Pancreas (tissue), 10 donors: ENCODE measurements around the gene CLSTN2. TPM values are rescaled to one million over a fixed set of nuclear protein-coding genes. Genes with fewer than 3 reads are reported as not detected.

Source experiments
- ATAC-seq, 4 donors: fragments of 200-7000 bp; cut with Tn5 transposase; one replicate each; pipeline versions ENCODE4 v1.8.0 to v1.9.1; 2020; ENCODE audit warnings: mild to moderate bottlenecking in 4 of 4, moderate library complexity in 4 of 4
- DNase-seq, 6 donors: peaks; one replicate each; pipeline ENCODE4 v3.0.0-alpha.2; 2020
- FAIRE-seq: peaks from 2 replicates; lab custom pipeline; 2012; peaks lifted over from hg19 to GRCh38; lab: Jason Lieb, UNC
- H3K27ac ChIP-seq, 4 donors: fragments of 200-600 bp; sonication (generic); 1 replicate in 3 of 4; 2 replicates in 1 of 4; pipeline versions ENCODE4 v1.5.0 to v1.8.0; 2020
- H3K27me3 ChIP-seq, 4 donors: fragments of 200-600 bp; one replicate each; pipeline ENCODE4 v1.8.0; 2021
- H3K36me3 ChIP-seq, 3 donors: fragments of 200-600 bp; sonication (generic) in 1 of 3; one replicate each; pipeline versions ENCODE4 v1.5.0 to v1.8.0; 2020 to 2021
- H3K4me1 ChIP-seq, 3 donors: fragments of 200-600 bp; one replicate each; pipeline ENCODE4 v1.8.0; 2021
- H3K4me3 ChIP-seq, 4 donors: fragments of 200-600 bp; sonication (generic) in 2 of 4; one replicate each; pipeline versions ENCODE4 v1.5.0 to v1.8.0; 2020 to 2021
- H3K9me3 ChIP-seq, 4 donors: fragments of 200-600 bp; one replicate each; pipeline ENCODE4 v1.8.0; 2021
- WGBS, 2 donors: extraction: QIAGEN DNeasy Blood & Tissue Kit; methylation state at CpG; one replicate each; pipeline ENCODE4 v1.1.7; 2013; 5-methylcytosine and 5-hydroxymethylcytosine counted together
- intact Hi-C, 3 donors: fragments of 100-400 bp; cut with DNase I; formaldehyde crosslinking; loops; one replicate each; pipeline versions ENCODE4 v1.11.1 to v1.14.2; 2022
- polyA plus RNA-seq, 2 donors: library from polyadenylated mRNA; stranded (reverse); fragments of 200-250 nt; gene quantifications; one replicate each; pipeline ENCODE4 v1.2.3, GENCODE V29; 2013
- total RNA-seq, 6 donors: library from RNA; stranded (reverse); fragmentation: NEBNext Ultra II Directional in 4 of 6; extraction: Animal tissue kit (Norgen Biotek cat#: 25700) in 4 of 6; gene quantifications; one replicate each; pipeline versions ENCODE4 v1.2.1 to v1.2.4, GENCODE V29; 2021 to 2023
- TF ChIP-seq, protein P1 (sequence below), 4 donors: fragments of 200-600 bp; sonication (generic) in 3 of 4; IDR thresholded peaks; one replicate each; pipeline versions ENCODE4 v1.5.0 to v1.8.0; 2021; ENCODE audit warnings: antibody characterized with exemption in 4 of 4
- donor health status: healthy with polysubstance abuse.
- donor health status: DM: no; HTN: no; CAD: no; lungs with moderate emphysema.
- donor health status: DM: no; HTN: no; CAD: no.
- donor health status: control.
- donor health status: control.
- donor health status: Bipolar disorder and iron deficiency.
- donor health status: DM: yes; HTN: yes; CAD: no.
- donor health status: DM: no; HTN: no; CAD: no.
- donor health status: DM: no; HTN: no; CAD: no.
- donor health status: DM: yes; HTN: yes; CAD: no.

The CLSTN2 gene
- total and polyA plus RNA-seq, 8 donors: 0.65 to 9.3 (median 2.9) TPM

DNA sequence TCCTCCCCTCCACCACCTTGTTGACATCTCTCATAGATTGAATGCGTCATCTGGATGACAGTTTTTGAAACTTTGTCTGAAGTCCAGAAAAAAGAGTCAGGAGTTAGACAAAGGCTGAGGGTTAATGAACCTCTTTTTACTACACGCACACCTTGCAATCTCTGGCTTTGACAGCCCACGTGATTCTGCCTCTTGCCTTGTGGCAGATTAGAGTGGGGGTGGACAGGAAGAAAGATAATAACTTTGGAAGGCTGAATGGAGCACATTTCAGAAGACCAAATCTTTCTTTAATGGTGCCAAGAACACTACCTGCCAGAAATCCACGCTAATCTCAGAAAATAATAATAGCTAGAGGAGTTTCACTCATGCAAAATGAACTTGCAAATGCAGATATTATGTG, 415.0 kb downstream of the CLSTN2 start:
- FAIRE-seq (no peak), DNase-seq (no peak), ATAC-seq (no peak)
- Histone ChIP-seq H3K4me3 (no peak overlapping the region), H3K27ac (no peak overlapping the region), H3K27me3 (no peaks in the 10 kb centered on the region), H3K9me3 (no peaks in the 10 kb centered on the region), H3K36me3 (no peaks in the 10 kb centered on the region), H3K4me1 (no peaks in the 10 kb centered on the region)
- WGBS, 2 donors: 42 to 55% methylated on average over 4 of the region's 4 CpGs
- TF ChIP-seq, protein P1, sequence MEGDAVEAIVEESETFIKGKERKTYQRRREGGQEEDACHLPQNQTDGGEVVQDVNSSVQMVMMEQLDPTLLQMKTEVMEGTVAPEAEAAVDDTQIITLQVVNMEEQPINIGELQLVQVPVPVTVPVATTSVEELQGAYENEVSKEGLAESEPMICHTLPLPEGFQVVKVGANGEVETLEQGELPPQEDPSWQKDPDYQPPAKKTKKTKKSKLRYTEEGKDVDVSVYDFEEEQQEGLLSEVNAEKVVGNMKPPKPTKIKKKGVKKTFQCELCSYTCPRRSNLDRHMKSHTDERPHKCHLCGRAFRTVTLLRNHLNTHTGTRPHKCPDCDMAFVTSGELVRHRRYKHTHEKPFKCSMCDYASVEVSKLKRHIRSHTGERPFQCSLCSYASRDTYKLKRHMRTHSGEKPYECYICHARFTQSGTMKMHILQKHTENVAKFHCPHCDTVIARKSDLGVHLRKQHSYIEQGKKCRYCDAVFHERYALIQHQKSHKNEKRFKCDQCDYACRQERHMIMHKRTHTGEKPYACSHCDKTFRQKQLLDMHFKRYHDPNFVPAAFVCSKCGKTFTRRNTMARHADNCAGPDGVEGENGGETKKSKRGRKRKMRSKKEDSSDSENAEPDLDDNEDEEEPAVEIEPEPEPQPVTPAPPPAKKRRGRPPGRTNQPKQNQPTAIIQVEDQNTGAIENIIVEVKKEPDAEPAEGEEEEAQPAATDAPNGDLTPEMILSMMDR (IDR thresholded peaks at IDR 0.05): no peak
- intact Hi-C loops: no loop called here

DNA sequence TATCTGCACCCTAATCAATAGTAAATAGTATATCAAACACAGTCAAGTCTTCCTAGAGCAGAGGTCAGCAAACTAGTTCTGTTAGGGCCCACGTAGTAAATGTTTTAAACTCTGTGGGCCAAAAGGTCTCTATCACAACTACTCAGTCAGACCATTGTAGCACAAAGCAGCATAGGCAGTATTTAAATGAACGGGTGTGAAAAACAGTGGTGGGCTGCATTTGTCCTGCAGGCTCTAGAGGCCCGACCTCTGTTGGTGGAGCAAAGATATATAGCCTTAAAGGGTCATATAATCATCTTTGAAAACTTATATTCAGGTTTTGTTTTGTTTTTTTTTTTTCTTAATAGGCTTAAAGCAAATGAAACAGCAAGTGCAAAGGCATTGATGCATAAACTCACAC, 416.5 kb downstream of the CLSTN2 start:
- ATAC-seq: no peak
- Histone ChIP-seq H3K36me3 (no peaks in the 10 kb centered on the region), H3K9me3 (no peaks in the 10 kb centered on the region), H3K27ac (no peak overlapping the region), H3K4me1 (no peaks in the 10 kb centered on the region), H3K27me3 (no peaks in the 10 kb centered on the region), H3K4me3 (no peak overlapping the region)
- intact Hi-C loops: no loop called here
- TF ChIP-seq, protein P1 (IDR thresholded peaks at IDR 0.05): no peak
- 67% methylated on average over 3 of the region's 3 CpGs for WGBS, 2 donors
- no peak for DNase-seq
- FAIRE-seq: no peak

DNA sequence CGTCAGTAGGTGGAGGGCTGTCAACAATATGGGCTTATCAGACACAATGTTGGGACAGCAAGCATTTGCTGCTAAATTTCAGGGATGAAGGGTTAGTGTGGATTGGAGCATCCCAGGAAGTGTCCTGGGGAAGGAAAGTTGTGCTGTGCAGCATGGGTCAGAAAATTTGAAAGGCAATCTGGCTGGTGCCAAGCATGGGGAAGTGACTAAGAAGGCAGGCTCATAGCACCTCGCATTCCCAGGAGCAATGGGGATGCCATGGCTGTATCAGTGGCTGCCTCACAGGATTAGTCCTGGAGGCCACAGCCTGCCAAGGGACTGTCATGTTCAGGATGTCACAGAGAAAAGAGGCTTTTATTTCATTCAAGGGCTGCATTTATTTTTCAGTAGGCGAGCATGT, 420.5 kb downstream of the CLSTN2 start:
- WGBS, 2 donors: 80 to 93% methylated on average over 3 of the region's 3 CpGs
- TF ChIP-seq, protein P1 (IDR thresholded peaks at IDR 0.05): no peak
- no peak for ATAC-seq
- intact Hi-C loops: no loop called here
- H3K9me3 ChIP-seq: no peaks in the 10 kb centered on the region
- no peak overlapping the region for H3K27ac ChIP-seq
- H3K27me3 ChIP-seq: no peaks in the 10 kb centered on the region
- DNase-seq: no peak
- FAIRE-seq: no peak
- H3K4me1 ChIP-seq: no peaks in the 10 kb centered on the region
- no peak overlapping the region for H3K4me3 ChIP-seq
- H3K36me3 ChIP-seq: no peaks in the 10 kb centered on the region

DNA sequence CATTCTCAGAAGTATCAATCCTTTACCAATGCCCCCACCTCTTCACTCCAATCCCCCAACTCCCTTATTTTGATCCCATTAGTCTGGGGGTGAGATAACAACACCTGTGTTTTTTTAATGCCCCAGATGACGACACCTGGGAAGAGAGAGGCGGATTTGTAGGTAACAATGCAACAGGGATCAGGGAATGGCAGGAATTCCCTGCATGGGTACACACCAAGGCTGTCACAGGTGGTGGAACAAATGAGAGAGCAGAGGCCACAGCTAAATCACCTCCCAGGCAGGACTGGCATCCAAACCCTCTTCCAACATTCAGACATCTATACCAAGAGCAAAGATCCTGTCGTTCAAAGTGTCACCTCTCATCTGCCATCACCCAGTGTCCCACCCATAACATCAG, 423.7 kb downstream of the CLSTN2 start:
- TF ChIP-seq, protein P1 (IDR thresholded peaks at IDR 0.05): no peak
- FAIRE-seq: no peak
- no peaks in the 10 kb centered on the region for H3K36me3 ChIP-seq
- H3K4me1 ChIP-seq: no peaks in the 10 kb centered on the region
- no peaks in the 10 kb centered on the region for H3K9me3 ChIP-seq
- H3K4me3 ChIP-seq: no peak overlapping the region
- H3K27me3 ChIP-seq: no peaks in the 10 kb centered on the region
- H3K27ac ChIP-seq: no peak overlapping the region
- DNase-seq: no peak
- intact Hi-C loops: no loop called here
- no peak for ATAC-seq
- WGBS, 2 donors: 47 to 48% methylated on average over 3 of the region's 3 CpGs

DNA sequence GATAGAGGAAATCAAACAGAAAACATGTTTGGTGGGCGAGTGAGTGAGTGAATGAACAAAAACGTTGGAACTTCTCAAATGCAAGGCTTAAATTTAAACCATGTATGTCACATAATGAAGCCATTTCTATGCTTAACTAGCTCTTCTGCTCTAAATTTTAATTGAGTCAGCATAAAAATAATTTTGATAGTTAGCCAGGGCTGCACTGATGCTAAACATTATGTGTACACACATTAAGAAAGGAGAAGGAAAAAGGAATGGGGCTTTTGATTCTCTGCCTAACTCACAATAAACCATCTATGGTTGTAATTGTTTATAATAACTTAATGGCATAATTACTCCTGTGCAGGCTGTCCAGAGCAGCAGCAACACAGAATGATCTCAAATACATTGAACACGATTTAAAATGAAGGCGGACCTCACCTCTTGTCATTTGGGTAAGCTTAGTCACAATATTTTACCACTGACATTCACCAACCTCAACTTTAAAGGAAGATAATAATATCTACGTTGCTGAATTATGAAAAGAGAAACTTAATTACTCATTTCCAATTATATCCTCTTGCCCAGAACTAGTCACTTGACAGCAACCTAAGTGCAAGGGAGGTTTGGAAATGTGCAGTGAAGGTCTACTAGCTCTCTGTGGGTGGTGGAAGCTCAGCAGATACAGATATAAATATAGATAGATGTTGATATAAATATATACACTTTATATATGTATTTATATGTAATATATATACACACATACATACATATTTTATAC, 424.4 kb downstream of the CLSTN2 start:
- 48 to 66% methylated on average over 5 of the region's 5 CpGs for WGBS, 2 donors
- TF ChIP-seq, protein P1 (IDR thresholded peaks at IDR 0.05): no peak
- Histone ChIP-seq H3K4me3 (no peak overlapping the region), H3K27me3 (no peaks in the 10 kb centered on the region), H3K27ac (no peak overlapping the region), H3K4me1 (no peaks in the 10 kb centered on the region), H3K36me3 (no peaks in the 10 kb centered on the region), H3K9me3 (no peaks in the 10 kb centered on the region)
- no peak for FAIRE-seq
- DNase-seq: no peak
- ATAC-seq: no peak
- intact Hi-C loops: no loop called here
